AG04450 (cell line): ENCODE results near the gene NDUFS8. TPM values are rescaled to one million over a fixed set of nuclear protein-coding genes. Genes with fewer than 3 reads are reported as not detected.

Experiments
- CTCF ChIA-PET: fragments of 300-600, 350-600 bp; formaldehyde crosslinking; extraction: SDS; loops from one replicate; lab custom pipeline; 2022; ENCODE audit warnings: antibody characterized with exemption, inconsistent platforms; lab: Charles Lee
- POLR2A ChIA-PET: fragments of 350-600 bp; formaldehyde crosslinking; extraction: SDS; loops from one replicate; lab custom pipeline; 2021; ENCODE audit warnings: antibody characterized with exemption, inconsistent platforms; lab: Yijun Ruan, JAX
- DNase-seq: peaks from one replicate; pipeline ENCODE4 v3.0.0-alpha.2; 2011; ENCODE audit warnings: low read depth, low spot score
- H3K27ac ChIP-seq: one replicate; pipeline ENCODE4 v1.5.1; 2012; ENCODE audit warnings: low read depth, low read length, control low read depth
- H3K27me3 ChIP-seq: one replicate; pipeline ENCODE4 v1.6.0; 2012; ENCODE audit warnings: low read length; ENCODE audit not compliant: control insufficient read depth, insufficient read depth
- H3K4me3 ChIP-seq: 2 replicates; pipeline ENCODE4 v1.5.1; 2011; ENCODE audit warnings: mild to moderate bottlenecking, low read depth, low read length, control low read depth
- H3K9me3 ChIP-seq: 2 replicates; pipeline ENCODE4 v1.5.1; 2012; ENCODE audit warnings: low read length; ENCODE audit not compliant: control insufficient read depth, insufficient read depth
- polyA plus RNA-seq: library from polyadenylated mRNA; depleted of rRNA; stranded (reverse); fragments of >200 nt; gene quantifications from 2 replicates; pipeline ENCODE4 v1.2.3, GENCODE V29; 2011
- TF ChIP-seq, protein P1 (sequence below): IDR thresholded peaks from 2 replicates; pipeline ENCODE4 v1.5.1; 2011; ENCODE audit warnings: low read depth, low read length, control low read depth, inconsistent platforms

The NDUFS8 gene
- polyA plus RNA-seq, 1 experiment: 42.5 TPM

- no peak for DNase-seq
- TF ChIP-seq, protein P1, sequence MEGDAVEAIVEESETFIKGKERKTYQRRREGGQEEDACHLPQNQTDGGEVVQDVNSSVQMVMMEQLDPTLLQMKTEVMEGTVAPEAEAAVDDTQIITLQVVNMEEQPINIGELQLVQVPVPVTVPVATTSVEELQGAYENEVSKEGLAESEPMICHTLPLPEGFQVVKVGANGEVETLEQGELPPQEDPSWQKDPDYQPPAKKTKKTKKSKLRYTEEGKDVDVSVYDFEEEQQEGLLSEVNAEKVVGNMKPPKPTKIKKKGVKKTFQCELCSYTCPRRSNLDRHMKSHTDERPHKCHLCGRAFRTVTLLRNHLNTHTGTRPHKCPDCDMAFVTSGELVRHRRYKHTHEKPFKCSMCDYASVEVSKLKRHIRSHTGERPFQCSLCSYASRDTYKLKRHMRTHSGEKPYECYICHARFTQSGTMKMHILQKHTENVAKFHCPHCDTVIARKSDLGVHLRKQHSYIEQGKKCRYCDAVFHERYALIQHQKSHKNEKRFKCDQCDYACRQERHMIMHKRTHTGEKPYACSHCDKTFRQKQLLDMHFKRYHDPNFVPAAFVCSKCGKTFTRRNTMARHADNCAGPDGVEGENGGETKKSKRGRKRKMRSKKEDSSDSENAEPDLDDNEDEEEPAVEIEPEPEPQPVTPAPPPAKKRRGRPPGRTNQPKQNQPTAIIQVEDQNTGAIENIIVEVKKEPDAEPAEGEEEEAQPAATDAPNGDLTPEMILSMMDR: peak; percentile 44
- Histone ChIP-seq H3K4me3 (no peak overlapping the region), H3K27ac (no peak overlapping the region), H3K9me3 (no peaks in the 10 kb centered on the region), H3K27me3 (no peaks in the 10 kb centered on the region)
- ChIA-PET POLR2A (interaction anchor here (0.7 kb wide), 1 partner anchor 30 kb away, joined by 3 read pairs; no protein-coding TSS in a partner anchor), CTCF (interaction anchor here (1.2 kb wide), 1 partner anchor 132 kb away, joined by 3 read pairs; no protein-coding TSS in a partner anchor)
These were observed 46.0 kb downstream of the NDUFS8 start for GRCh38 chr11:68076371-68077042.

- no peak overlapping the region for H3K4me3 ChIP-seq
- TF ChIP-seq, protein P1: no peak
- H3K27me3 ChIP-seq: no peaks in the 10 kb centered on the region
- H3K27ac ChIP-seq: no peak overlapping the region
- no peak for DNase-seq
- no peaks in the 10 kb centered on the region for H3K9me3 ChIP-seq
- POLR2A ChIA-PET: no interaction called here
- CTCF ChIA-PET: no interaction called here
These were observed 47.4 kb downstream of the NDUFS8 start for GRCh38 chr11:68077617-68078582.

DNA sequence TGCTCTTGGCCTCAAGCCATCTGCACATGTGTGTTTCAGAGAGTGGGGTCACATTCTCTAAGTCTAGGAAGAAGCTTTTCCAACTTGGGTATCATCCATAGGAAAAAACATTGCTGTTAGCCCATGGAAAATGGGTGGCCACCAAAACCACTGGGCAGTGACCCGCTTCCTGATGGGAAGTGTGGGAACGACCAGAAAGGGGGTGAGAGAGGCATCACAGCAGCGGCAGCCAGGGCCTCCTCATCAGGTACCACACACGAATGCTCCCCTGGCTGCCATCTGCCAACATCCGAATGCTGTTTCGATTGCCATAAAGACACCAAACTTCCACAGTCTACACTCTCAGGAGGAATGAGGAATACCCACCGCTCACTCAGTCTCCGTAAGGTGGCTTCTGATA lies 50.4 kb downstream of the NDUFS8 start:
- CTCF ChIA-PET: no interaction called here
- POLR2A ChIA-PET: no interaction called here
- H3K27me3 ChIP-seq: no peaks in the 10 kb centered on the region

GRCh38 chr11:68081691-68082090 lies 51.2 kb downstream of the NDUFS8 start:
- H3K27me3 ChIP-seq: no peaks in the 10 kb centered on the region
- TF ChIP-seq, protein P1: no peak
- ChIA-PET CTCF (no interaction called here), POLR2A (no interaction called here)
- no peaks in the 10 kb centered on the region for H3K9me3 ChIP-seq
- no peak for DNase-seq
- H3K4me3 ChIP-seq: no peak overlapping the region
- no peak overlapping the region for H3K27ac ChIP-seq

More for the DNA sequence above, 50.4 kb downstream of the NDUFS8 start:
- DNase-seq: no peak
- no peaks in the 10 kb centered on the region for H3K9me3 ChIP-seq
- TF ChIP-seq, protein P1: no peak
- no peak overlapping the region for H3K4me3 ChIP-seq
- no peak overlapping the region for H3K27ac ChIP-seq
